ENCODE results near the gene CS.
"Not testable (repeated sequence)": the region's sequence is repeated elsewhere in the genome, so short reads cannot be mapped to it uniquely, and the experiment has no call there.

Gene CS

DNA sequence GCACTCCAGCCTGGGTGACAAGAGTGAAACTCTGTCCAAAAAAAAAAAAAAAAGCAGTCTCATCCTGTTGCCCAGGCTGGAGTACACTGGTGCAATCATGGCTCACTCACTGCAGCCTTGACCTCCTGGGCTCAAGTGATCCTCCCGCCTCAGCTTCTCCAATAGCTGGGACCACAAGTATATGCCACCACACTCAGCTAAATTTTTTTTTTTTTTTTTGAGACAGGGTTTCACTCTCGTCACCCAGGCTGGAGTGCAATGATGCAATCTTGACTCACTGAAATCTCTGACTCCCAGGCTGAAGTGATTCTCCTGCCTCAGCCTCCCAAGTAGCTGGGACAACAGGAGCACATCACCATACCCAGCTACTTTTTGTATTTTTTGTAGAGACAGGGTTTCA, 20.9 kb upstream of the CS start:
- DNase-seq (ENCODE audit: low spot score) = no peak

DNA sequence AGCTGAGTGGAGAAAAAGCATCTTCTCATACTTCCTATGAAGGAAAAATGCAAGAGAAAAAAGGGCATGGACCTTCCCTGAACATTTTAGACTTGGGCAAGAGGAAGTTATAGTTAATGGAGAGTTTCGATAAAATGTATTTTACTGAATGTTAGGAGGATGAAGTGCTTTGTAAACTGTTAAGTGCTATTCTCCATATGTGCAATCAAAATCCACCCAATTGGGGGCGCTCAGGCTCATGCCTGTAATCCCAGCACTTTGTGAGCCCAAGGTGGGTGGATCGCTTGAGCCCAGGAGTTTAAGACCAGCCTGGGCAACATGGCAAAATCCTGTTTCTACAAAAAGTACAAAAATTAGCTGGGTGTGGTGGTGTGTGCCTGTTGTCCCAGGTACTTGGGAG, 17.5 kb upstream of the CS start:
- no peak for DNase-seq (ENCODE audit: low spot score)

DNA sequence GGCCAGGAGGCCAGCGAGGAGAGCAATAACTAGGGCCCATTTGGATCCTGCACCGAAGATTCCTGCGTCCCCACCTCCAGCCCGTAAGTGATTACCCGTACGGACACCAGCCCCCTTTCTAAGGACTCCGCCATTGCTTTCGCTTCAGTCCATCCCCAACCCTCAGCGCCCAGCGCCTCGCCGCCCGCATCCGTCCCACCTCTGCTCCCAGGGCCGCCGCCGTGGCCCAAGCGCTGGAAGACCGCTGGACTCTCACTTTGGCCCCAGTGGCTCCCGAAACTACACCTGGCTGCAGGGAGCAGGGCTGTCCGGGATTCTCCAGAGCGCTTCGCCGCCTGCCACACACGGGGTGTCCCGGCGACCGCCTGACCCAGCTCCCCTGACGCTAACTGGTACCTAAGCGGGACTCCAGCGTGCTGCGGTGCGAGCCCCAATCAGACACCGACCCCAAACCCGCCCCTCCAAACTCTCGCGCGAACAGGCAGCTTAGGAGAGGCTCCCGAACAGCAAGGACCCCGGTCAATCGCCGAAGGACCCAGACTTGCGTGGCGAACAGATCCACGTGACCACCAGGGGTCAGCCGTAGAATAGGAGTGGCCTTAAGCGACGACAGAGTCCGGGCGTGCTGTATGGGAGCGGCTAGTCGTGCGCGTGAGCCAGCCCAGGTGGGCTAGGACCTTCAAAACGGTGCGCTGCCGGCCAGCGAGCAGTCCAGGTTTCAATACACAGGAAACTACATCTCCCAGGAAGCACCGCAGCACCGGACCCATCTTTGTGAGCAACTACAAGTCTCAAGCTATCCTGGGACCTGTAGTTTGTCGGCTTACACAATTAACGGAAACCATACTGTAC, 15.7 kb upstream of the CS start, which contains the start of gene CNPY2:
TSS of gene CNPY2 (minus strand) at position 367 of the 852 bp plus-strand sequence. CDS start 771 bp downstream, outside the sequence.
- peak; percentile 95 for DNase-seq (ENCODE audit: low spot score)

DNA sequence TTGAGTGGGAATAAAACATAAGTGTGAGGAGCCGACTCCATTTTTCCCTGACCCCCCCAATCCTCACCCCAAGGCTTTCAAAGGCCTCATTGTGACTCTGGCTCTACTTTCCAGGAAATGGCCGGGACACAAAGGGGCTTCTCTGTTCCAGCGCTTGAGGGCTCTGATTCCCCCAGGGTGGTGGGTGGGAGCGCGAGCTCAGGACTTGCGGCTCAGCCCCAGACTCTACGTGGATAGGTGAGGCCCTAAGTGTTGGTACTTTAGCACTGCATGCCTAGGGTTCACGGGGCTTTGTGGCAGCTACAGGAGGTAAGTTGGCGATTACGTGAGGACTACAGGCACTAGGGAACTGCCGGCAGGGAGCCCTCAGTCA, 15.1 kb upstream of the CS start:
- no peak for DNase-seq (ENCODE audit: low spot score)

DNA sequence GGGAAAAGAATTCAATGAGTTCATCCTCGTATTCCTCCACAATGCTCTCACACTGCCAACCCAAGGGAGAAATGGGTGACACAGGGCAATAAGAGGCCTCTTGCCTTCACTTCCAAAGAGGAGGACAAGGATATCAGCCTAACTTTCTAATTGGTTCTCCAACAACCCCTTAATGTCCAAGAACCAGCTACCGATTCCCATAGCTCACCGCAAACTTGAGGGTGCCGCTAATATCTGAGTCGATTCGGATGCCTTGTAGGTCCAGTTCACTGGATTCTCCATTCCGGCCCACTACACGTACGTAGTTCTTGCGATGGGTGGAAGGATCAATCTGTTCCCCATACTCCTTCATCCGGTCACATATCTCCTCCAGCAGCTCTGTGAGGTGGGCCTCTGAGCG, 10.9 kb upstream of the CS start:
- DNase-seq (ENCODE audit: low spot score) = no peak

DNA sequence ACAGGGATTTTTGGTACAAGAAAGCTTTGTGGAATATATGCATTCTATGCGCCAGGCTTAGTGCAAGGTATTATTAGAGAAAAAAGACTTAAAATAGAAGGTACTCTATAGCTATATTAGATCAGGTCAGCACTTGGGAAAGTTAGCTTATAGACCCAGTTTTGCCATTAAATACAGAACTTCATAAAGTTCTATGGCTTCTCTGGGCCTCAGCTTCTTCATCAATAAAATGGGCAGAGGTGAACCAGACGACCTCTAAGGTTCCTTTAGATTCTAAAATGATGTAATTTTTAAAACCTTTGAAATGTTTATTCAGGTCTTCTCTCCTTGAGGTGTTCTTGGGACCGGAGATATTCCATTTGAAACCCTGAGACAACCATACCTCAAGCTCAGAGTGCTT, 8.6 kb upstream of the CS start:
- DNase-seq (ENCODE audit: low spot score) = no peak

DNA sequence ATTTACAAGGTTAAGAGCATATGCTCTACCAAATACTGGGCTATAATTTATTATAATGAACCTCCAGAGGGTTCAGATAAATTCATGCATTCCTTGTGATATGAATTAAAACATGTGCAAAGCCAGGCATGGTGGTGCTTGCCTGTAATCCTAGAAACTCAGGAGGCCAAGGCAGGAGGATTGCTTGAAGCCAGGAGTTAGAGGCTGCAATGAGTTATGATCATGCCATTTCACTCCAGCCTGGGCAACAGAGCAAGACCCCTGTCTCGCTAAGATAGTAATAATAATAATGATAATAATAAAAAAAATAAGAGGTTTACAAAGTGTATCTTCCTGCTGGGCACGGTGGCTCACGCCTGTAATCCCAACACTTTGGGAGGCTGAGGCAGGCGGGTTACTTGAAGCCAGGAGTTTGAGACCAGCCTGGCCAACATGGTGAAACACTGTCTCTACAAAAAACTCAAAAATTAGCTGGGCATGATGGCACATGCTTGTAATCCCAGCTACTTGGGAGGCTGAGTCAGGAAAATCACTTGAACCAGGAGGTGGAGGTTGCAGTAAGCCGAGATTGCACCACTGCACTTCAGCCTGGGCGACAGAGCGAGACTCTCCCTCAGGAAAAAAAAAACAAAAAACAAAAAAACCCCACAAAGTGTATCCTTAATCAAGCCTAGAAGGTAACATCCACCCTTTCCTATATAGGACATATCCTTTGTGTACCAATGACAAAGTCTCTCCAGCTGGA, 7.3 kb upstream of the CS start:
- DNase-seq (ENCODE audit: low spot score) = no peak

DNA sequence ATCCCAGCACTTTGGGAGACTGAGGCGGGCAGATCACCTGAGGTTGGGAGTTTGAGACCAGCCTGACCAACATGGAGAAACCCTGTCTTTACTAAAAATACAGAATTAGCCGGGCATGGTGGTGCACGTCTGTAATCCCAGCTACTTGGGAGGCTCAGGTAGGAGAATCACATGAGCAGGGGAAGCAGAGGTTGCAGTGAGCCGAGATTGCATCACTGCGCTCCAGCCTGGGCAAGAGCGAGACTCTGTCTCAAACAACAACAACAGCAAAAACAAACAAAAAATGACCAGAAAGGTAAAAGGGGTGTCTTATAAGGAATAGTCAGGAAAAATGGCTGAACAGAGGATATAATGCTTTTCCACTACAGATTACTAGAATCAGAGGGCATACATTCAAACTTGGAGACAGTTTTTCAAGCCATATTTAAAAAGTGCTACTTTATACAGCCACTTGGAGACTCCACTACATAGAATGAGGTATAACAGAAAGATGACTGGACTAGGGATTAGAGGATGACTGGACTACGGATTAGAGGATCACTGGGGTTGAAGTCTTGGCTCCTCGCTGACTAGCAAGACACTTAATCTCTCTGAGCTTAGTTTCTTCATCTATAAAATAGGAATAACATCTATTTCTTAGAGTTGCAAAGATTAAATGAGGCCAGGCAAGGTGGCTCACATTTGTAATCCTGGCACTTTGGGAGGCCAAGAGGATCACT, 4.9 kb upstream of the CS start:
- no peak for DNase-seq (ENCODE audit: low spot score)

DNA sequence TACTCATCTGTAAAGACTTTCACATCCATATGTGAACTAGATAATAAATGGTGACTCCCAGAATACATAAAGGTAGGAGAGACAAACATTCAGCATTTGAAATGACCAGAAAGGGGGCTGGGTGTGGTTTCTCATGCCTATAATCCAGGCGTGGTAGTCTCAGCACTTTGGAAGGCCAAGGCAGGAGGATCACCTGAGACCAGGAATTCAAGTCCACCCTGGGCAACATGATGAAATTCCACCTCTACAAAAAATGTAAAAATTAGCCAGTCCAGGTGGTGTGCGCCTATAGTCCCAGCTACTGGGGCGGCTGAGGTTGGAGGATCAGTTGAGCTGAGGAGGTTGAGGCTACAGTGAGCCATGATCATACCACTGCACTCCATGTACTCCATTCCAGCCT, 4.1 kb upstream of the CS start:
- no peak for DNase-seq (ENCODE audit: low spot score)

DNA sequence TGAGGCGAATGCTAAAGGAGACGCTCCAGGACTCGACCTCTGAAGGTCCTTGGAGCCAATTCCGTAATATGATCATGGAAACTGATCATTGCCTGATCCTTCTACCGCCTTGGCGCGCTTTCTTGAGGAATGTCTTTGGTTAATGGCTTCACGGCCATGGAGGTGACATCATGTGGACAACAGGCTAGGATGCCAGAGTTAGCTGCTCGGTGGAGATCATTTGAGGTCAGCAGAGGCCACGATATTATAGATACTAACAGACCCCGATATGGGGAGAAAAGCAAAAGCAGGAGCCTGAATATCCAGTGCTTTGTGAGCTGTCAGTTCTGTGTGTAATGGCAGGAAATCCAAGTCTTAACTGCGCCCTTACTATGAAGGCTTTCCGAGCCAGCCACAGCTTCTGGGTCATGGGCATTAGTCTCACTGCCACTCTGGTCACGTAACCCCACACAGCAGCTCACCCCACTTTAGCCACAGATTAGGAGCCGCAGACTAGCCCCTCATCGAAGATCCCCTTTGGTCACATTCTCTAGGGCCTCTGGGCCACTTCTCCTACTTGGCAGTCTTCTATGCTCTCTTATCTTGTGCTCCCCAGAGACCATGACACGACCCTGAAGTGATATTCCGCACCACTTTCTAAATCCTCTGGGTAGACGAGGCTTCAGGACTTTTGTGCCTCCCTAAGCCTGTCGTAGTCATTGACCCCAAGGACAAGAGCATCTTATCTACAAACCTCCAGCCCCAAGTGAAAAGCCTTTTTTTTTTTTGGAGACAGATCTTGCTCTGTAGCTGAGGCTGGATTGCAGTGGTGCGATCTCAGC, 724 bp upstream of the CS start:
- peak; percentile 23 for DNase-seq (ENCODE audit: low spot score)

DNA sequence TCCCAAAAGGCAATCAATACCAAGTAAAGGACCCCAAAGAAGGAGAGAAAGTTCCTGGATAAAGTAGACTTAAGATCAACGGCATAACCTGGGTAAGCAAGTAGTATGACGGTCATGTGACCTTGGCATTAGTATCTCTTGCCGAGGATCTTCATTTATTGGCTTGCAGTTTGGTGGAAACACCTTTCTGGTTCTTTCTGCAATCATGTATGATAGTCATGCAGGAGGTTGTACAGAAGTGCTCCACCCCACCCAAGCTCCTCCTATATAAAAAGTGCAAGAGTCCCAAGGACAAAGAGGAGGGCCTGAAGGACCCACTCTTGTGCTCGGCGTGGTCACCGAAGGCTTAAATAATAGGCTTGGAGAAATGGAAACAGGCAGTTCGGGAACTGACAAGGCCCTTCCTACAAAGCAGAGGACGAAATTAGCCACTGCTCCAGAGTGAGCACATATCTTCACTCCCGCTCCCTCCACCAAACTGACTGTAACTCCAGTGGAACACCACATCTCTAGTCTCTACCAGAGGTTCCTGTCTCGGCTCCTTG, 750 bp downstream of the CS start:
- DNase-seq (ENCODE audit: low spot score) = peak; percentile 10

DNA sequence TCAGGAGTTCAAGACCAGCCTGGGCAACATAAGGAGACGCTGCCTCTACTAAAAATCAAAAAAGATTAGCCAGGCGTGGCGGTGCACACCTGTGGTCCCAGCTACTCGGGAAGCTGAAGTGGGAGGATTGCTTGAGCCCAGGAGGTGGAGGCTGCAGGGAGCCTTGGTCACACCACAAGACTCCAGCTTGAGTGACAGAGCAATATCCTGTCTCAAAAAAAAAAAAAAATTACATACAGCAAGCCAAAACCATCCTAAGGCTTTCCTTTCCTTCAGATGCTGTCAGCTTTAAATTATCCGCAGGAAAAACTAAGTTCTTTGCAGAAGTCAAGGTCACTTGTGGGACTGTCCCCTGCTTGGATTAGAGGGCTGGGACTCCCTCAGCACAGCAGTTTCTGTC, 1.3 kb downstream of the CS start:
- DNase-seq (ENCODE audit: low spot score) = no peak

DNA sequence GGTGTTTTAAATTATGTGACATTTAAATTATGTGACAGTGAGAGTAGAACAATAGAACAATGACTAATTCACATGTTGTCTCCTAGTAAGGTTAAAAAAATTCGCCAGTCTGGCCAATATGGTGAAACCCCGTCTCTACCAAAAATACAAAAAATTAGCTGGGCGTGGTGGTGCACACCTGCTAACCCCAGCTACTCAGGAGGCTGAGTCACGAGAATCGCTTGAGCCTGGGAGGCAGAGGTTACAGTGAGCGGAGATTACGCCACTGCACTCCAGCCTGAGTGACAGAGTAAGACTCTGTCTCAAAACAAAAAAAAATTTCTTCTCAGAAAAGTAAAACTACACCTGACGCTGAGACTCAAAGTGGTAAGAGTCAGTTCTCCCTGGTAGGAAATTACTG, 2.7 kb downstream of the CS start:
- DNase-seq (ENCODE audit: low spot score) = no peak

DNA sequence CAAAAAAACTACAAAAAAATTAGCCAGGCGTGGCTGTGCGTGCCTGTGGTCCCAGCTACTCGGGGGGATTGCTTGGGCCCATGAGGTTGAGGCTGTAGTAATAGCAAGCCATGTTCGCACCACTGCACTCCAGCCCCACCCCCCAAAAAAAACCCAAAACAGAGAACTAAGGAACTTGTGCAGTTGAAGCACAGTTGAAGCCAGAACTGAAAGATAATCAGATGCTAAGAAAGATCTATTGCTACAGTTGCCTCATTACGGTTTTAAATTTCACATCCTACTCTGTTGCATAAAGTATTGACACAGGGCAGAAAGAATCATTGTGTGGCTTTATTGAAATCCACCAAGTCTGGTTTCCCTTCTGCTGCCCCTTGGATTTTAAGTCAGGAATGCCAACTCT, 3.8 kb downstream of the CS start:
- DNase-seq (ENCODE audit: low spot score) = no peak

DNA sequence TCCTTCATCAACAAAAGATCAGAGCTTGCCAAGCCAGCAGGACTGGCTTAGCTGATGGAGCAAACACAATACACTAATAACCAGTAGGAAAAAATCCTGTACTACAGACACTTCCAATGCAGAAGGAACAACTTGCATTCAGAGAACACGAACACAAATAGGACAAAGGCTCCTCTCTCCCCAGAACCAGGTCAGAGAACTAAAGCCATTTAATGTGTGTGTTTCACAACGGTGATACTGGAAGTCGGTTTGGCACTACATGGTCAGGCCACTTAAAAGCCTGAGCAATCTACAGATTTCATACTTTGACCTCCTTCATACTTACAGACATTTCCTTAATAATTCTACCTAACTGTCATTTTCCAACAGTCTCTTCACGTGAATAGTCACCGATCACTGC, 6.3 kb downstream of the CS start:
- no peak for DNase-seq (ENCODE audit: low spot score)

DNA sequence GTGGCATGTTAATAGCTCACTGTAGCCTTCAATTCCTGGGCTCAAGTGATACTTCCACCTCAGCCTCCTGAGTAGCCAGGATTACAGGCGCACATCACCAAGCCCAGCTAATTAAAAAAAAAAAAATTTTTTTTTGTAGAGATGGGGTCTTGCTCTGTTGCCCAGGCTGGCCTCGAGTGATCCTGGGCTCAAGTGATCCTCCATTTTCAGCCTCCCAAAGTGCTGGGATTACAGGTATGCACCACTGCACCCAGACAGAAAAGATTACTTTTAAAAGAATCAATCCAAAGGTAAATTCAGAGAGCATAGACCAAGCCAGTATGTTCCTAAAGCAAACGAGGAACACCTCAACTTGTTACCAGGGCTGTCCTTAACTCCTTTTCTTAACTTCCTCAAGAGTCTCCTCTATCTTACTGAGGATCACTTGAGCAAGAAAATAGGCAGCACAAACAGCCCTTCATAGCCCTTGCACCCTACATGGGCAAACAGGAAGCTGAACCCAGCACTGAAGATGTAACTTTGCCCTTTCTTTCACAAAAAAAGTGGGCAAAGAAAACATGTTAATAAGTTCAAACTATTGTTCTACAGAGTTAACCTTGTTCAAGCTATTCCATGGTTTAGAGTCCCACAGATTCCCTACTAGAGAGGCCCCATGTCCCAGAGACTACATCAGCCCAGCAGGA, 11.3 kb downstream of the CS start:
- DNase-seq (ENCODE audit: low spot score) = no peak

DNA sequence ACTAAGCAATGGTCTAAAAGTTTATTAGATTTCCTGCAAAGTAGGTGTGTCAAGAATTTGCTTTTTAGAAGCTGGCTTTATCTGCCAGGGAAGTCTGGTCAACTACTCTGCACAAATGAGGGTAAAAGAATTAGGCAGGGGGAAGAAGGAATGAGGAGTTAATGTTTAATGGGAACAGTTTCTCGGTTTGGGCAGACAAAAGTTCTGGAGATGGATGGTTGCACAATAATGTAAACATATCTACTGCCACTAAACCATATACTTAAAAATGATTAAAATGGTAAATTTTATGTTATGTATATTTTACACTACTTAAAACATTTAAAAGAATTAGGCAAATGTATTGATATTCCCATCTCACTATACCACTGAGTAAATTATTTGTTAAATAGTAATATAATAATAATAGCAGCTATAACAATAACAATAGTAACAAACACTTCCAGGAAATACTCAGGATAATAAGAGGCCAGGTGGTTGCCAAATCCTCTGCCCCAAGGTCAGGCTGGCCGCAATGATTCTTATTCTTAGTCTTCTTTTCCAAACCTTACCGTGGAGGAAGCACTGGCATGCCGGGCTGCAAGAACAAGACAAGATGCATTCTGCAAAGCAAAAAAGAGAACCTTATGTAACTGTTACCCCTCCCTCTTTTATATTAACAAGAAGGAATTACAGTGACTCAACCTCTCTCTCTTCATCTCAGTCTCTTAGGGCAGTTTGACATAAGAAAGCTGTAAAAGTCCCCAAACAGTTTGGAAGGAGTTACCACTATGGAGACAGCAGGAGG, 13.9 kb downstream of the CS start:
- DNase-seq (ENCODE audit: low spot score) = no peak

DNA sequence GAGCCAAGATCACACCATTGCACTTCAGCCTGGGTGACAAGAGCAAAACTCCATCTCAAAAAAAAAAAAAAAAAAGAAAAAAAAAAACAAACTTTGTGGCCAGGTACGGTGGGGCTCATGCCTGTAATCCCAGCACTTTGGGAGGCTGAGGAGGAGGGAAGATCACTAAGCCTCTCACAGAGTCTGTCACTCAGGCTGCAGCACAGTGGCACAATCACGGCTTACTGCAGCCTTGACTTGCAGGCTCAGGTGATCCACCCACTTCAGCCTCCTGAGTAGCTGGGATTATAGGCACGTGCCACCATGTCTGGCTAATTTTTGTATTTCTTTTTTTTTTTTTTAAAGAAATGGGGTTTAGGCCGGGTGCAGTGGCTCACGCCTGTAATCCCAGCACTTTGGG, 15.9 kb downstream of the CS start:
- not testable (repeated sequence) for DNase-seq (ENCODE audit: low spot score)

DNA sequence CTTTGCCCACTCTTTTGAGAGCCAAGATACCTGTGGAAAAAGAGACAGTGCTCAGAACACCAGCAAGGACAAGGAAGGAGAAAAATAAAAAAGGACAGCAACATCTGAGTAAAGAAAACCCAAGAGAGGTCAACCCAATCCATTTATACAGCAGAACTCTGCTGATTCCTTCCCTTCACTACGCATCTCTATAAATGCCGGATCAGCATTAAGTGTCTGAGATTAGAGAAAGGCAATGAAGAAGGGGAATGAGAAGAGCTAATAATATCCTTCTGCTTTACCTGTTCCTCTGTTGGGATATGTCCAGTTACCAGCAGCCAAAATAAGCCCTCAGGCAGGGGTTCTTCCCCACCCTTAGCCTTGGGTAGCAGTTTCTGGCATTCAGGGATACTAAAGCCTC, 17.6 kb downstream of the CS start:
- DNase-seq (ENCODE audit: low spot score) = no peak

DNA sequence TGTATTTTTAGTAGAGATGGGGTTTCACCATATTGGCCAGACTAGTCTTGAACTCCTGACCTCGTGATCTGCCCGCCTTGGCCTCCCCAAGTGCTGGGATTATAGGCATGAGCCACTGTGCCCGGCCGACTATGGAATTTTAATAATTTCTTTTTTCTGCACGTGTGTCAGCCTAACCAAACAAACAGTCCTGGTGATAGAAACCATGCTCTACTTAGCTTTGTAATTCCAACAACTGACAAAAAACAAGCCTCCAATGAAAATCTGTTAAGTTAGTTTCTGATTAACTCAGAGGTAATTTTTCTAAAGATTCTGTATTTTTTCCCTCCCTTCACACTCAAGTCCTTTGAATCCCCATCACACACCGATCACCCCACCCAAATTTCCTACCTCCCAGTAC, 18.1 kb downstream of the CS start:
- no peak for DNase-seq (ENCODE audit: low spot score)

All from hepatic stellate cell (primary cell).